HepG2 (cell line): Measurements from ENCODE around the gene FAT1. TPM values are rescaled to one million over a fixed set of nuclear protein-coding genes. Genes with fewer than 3 reads are reported as not detected.

Source experiments
- ATAC-seq: fragments of 200-7000 bp; cut with Tn5 transposase; 3 replicates; pipeline ENCODE4 v1.9.1; 2020; ENCODE audit warnings: mild to moderate bottlenecking, moderate library complexity
- BruUV-seq: library from RNA; stranded (reverse); fragments of 400-500 nt; replicated peaks from 2 replicates; lab custom pipeline; 2021; lab: Mats Ljungman, UMichigan
- CTCF ChIA-PET: fragments of 300-600 bp; formaldehyde crosslinking; extraction: SDS; loops from one replicate; lab custom pipeline; 2021; ENCODE audit warnings: low total read pairs, inconsistent platforms, low intra/inter-chr PET ratio; lab: Yijun Ruan, JAX
- POLR2A ChIA-PET: fragments of 350-600 bp; sonication (Branson Sonifier 250); formaldehyde crosslinking; loops from one replicate; lab custom pipeline; 2020; ENCODE audit warnings: antibody characterized with exemption, inconsistent platforms; lab: Yijun Ruan, JAX
- DNase-seq: peaks from one replicate; pipeline ENCODE4 v3.0.0-alpha.2; 2015; ENCODE audit warnings: low spot score
- FAIRE-seq: peaks from 3 replicates; lab custom pipeline; 2011; peaks lifted over from hg19 to GRCh38; lab: Jason Lieb, UNC
- H2AFZ ChIP-seq: one replicate; pipeline ENCODE4 v1.6.1; 2011; ENCODE audit warnings: low read length, inconsistent platforms
- H3K27ac ChIP-seq: fragments of 300-600 bp; 3 replicates; pipeline ENCODE4 v1.8.0; 2011; ENCODE audit warnings: mixed run types, mild to moderate bottlenecking, mixed read lengths, low read length, inconsistent platforms; ENCODE audit not compliant: insufficient read depth; ENCODE audit errors: extremely low read length
- H3K27me3 ChIP-seq, 2 experiments: fragments of 200-600 bp in 1 of 2; 2 replicates in 1 of 2; 3 replicates in 1 of 2; pipeline versions ENCODE4 v1.6.0 to v1.8.0; 2011; ENCODE audit warnings: low read length in 2 of 2, mild to moderate bottlenecking in 2 of 2, moderate library complexity in 2 of 2, inconsistent platforms in 1 of 2; ENCODE audit not compliant: insufficient read depth in 2 of 2, control insufficient read depth in 1 of 2
- H3K36me3 ChIP-seq, 2 experiments: fragments of 200-600 bp in 1 of 2; replicated peaks in 1 of 2; 2 replicates in 1 of 2; 3 replicates in 1 of 2; pipeline versions ENCODE4 v1.5.1 to v1.8.0; 2011; ENCODE audit warnings: low read length in 2 of 2, inconsistent platforms in 1 of 2; ENCODE audit not compliant: insufficient read depth in 2 of 2, control insufficient read depth in 1 of 2
- H3K4me1 ChIP-seq: 2 replicates; pipeline ENCODE4 v1.5.1; 2012; ENCODE audit warnings: low read length, inconsistent platforms; ENCODE audit not compliant: insufficient read depth
- H3K4me2 ChIP-seq: 2 replicates; pipeline ENCODE4 v1.6.0; 2011; ENCODE audit warnings: low read depth, low read length, inconsistent platforms
- H3K4me3 ChIP-seq, 3 experiments: fragments of 200-600 bp in 1 of 3; sonication (generic), shearing (Covaris generic) in 1 of 3; replicated peaks in 1 of 3; 2 replicates each; pipeline ENCODE4 v1.5.1; 2011 to 2016; ENCODE audit warnings: low read length in 3 of 3, inconsistent platforms in 2 of 3, low read depth in 2 of 3, mild to moderate bottlenecking in 2 of 3, control low read depth in 1 of 3, mixed read lengths in 1 of 3; ENCODE audit not compliant: insufficient read depth in 1 of 3
- H3K79me2 ChIP-seq: one replicate; pipeline ENCODE4 v1.6.1; 2011; ENCODE audit warnings: low read length, inconsistent platforms; ENCODE audit not compliant: insufficient read depth
- H3K9ac ChIP-seq: 2 replicates; pipeline ENCODE4 v1.6.0; 2011; ENCODE audit warnings: mild to moderate bottlenecking, low read depth, low read length, inconsistent platforms; ENCODE audit not compliant: insufficient read depth
- H3K9me3 ChIP-seq: 2 replicates; pipeline ENCODE4 v1.5.1; 2012; ENCODE audit warnings: mild to moderate bottlenecking, low read length
- H4K20me1 ChIP-seq: 2 replicates; pipeline ENCODE4 v1.6.0; 2011; ENCODE audit warnings: inconsistent platforms, mild to moderate bottlenecking, low read length, moderate library complexity; ENCODE audit not compliant: insufficient read depth
- IKZF1 ChIP-seq: fragments of 450-650 bp; IDR thresholded peaks from 2 replicates; pipeline ENCODE4 v1.7.1; 2016
- KDM4B ChIP-seq: sonication (generic); formaldehyde crosslinking; IDR thresholded peaks from 2 replicates; pipeline ENCODE4 v1.4.0; 2020; ENCODE audit warnings: missing genetic modification reagents
- NFATC3 ChIP-seq: sonication (generic); formaldehyde crosslinking; IDR thresholded peaks from 2 replicates; pipeline ENCODE4 v1.5.1; 2020; ENCODE audit warnings: mild to moderate bottlenecking, missing genetic modification reagents
- SMC3 ChIP-seq: IDR thresholded peaks from 2 replicates; pipeline ENCODE4 v1.6.1; 2011; ENCODE audit warnings: low read length, improper control_type of control experiment
- ZBTB20 ChIP-seq: sonication (generic); formaldehyde crosslinking; IDR thresholded peaks from 2 replicates; pipeline ENCODE4 v1.8.1; 2023; ENCODE audit warnings: missing genetic modification reagents, low read depth, mild to moderate bottlenecking, borderline replicate concordance
- ZNF34 ChIP-seq: sonication (generic); formaldehyde crosslinking; IDR thresholded peaks from 2 replicates; pipeline ENCODE4 v1.4.0; 2020; ENCODE audit warnings: mild to moderate bottlenecking, missing genetic modification reagents, borderline replicate concordance
- WGBS: methylation state at CpG from one replicate; pipeline ENCODE4 v1.1.6; 2017; ENCODE audit warnings: low lambda C conversion rate; 5-methylcytosine and 5-hydroxymethylcytosine counted together
- in situ Hi-C: cut with HindIII; loops from 2 replicates; pipeline ENCODE4 v1.10.0; 2017; ENCODE audit warnings: low pct_unique_long_range_greater_than_20kb; ENCODE audit not compliant: extremely low pct_ligation_motif_present
- intact Hi-C: fragments of 100-400 bp; cut with micrococcal nuclease; formaldehyde crosslinking; loops from one replicate; pipeline ENCODE4 v1.10.0; 2022; ENCODE audit not compliant: unreplicated experiment
- polyA plus RNA-seq, 8 experiments: library from polyadenylated mRNA; depleted of rRNA in 3 of 8; stranded (reverse) in 7 of 8; unstranded in 1 of 8; fragments of >200 nt; fragmentation: Illumina TruSeq in 4 of 8; extraction: Trizol in 4 of 8; gene quantifications; 2 replicates each; pipeline versions ENCODE4 v1.2.1 to v1.2.3, GENCODE V29; 2011 to 2016; ENCODE audit warnings: low read depth in 4 of 8, missing spikeins in 1 of 8, mixed read lengths in 1 of 8; ENCODE audit not compliant: insufficient read depth in 1 of 8
- total RNA-seq, 5 experiments: library from RNA; depleted of rRNA; stranded (reverse); fragments of >200 nt; fragmentation: Illumina TruSeq; extraction: Trizol; gene quantifications; 2 replicates each; pipeline ENCODE4 v1.2.3, GENCODE V29; 2016; ENCODE audit warnings: low read depth in 1 of 5
- TF ChIP-seq, protein P1 (sequence below): sonication (generic); formaldehyde crosslinking; IDR thresholded peaks from 2 replicates; pipeline ENCODE4 v1.4.0; 2020; ENCODE audit warnings: mild to moderate bottlenecking, missing genetic modification reagents
- TF ChIP-seq, protein P2 (sequence below): sonication (generic); formaldehyde crosslinking; IDR thresholded peaks from 2 replicates; pipeline ENCODE4 v1.4.0; 2020; ENCODE audit warnings: missing genetic modification reagents, borderline replicate concordance

The FAT1 gene
- total and polyA plus RNA-seq, 2 of the 13 experiments (the other 11 are each of a cell fraction or from before 2014, with no cell fraction given), result 185 to 216 TPM

DNA sequence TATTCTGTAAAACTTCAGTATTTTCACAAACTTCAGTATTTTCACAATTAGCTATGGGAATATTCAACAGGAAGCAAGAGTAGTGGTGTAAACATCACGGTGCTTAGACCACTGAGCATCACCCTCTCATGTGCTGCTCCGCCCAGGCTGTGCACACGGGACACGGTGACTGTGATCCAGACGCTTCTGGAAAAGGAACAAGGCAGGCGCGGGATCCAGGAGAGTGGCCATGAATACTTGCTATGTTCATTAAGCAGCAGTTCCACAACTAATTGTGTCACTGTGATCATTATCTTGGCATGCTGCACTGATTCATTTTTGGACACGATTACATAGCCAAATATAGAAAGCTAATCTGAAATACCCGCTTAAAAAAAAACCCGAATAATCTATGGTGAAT lies 19.6 kb upstream of the FAT1 start:
- no peaks in the 10 kb centered on the region for H3K79me2 ChIP-seq
- H4K20me1 ChIP-seq, result no peaks in the 10 kb centered on the region
- no peaks in the 10 kb centered on the region for H3K36me3 ChIP-seq
- WGBS, result 61% methylated on average over 10 of the region's 10 CpGs
- H3K27me3 ChIP-seq, result no peaks in the 10 kb centered on the region
- H3K4me1 ChIP-seq, result peaks cover 47% of the 10 kb centered on the region
- POLR2A ChIA-PET, result no interaction called here
- H2AFZ ChIP-seq, result no peak overlapping the region
- ATAC-seq (no peak), DNase-seq (no peak)
- no TSS peak for BruUV-seq
- no peak overlapping the region for H3K4me2 ChIP-seq
- intact Hi-C loops, result no loop called here
- no peak for TF ChIP-seq NFATC3
- no peak for TF ChIP-seq ZBTB20
- TF ChIP-seq KDM4B (CRISPR knock-in tag), result no peak
- TF ChIP-seq, protein P1, sequence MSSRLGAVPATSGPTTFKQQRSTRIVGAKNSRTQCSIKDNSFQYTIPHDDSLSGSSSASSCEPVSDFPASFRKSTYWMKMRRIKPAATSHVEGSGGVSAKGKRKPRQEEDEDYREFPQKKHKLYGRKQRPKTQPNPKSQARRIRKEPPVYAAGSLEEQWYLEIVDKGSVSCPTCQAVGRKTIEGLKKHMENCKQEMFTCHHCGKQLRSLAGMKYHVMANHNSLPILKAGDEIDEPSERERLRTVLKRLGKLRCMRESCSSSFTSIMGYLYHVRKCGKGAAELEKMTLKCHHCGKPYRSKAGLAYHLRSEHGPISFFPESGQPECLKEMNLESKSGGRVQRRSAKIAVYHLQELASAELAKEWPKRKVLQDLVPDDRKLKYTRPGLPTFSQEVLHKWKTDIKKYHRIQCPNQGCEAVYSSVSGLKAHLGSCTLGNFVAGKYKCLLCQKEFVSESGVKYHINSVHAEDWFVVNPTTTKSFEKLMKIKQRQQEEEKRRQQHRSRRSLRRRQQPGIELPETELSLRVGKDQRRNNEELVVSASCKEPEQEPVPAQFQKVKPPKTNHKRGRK, result no peak
- no peak for TF ChIP-seq SMC3
- no peak for TF ChIP-seq ZNF34 (CRISPR knock-in tag)
- no peak for TF ChIP-seq IKZF1
- TF ChIP-seq, protein P2, sequence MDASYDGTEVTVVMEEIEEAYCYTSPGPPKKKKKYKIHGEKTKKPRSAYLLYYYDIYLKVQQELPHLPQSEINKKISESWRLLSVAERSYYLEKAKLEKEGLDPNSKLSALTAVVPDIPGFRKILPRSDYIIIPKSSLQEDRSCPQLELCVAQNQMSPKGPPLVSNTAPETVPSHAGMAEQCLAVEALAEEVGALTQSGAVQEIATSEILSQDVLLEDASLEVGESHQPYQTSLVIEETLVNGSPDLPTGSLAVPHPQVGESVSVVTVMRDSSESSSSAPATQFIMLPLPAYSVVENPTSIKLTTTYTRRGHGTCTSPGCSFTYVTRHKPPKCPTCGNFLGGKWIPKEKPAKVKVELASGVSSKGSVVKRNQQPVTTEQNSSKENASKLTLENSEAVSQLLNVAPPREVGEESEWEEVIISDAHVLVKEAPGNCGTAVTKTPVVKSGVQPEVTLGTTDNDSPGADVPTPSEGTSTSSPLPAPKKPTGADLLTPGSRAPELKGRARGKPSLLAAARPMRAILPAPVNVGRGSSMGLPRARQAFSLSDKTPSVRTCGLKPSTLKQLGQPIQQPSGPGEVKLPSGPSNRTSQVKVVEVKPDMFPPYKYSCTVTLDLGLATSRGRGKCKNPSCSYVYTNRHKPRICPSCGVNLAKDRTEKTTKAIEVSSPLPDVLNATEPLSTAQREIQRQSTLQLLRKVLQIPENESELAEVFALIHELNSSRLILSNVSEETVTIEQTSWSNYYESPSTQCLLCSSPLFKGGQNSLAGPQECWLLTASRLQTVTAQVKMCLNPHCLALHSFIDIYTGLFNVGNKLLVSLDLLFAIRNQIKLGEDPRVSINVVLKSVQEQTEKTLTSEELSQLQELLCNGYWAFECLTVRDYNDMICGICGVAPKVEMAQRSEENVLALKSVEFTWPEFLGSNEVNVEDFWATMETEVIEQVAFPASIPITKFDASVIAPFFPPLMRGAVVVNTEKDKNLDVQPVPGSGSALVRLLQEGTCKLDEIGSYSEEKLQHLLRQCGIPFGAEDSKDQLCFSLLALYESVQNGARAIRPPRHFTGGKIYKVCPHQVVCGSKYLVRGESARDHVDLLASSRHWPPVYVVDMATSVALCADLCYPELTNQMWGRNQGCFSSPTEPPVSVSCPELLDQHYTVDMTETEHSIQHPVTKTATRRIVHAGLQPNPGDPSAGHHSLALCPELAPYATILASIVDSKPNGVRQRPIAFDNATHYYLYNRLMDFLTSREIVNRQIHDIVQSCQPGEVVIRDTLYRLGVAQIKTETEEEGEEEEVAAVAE (CRISPR knock-in tag), result no peak
- TF ChIP-seq, all 625 proteins: peak for 0
- in situ Hi-C loops, result loop anchor here (25.0 kb wide), 1 partner anchor 194 kb away; no protein-coding TSS in a partner anchor
- Histone ChIP-seq H3K9ac (no peak overlapping the region), H3K4me3 (no peak overlapping the region), H3K27ac (no peak overlapping the region), H3K9me3 (no peaks in the 10 kb centered on the region)
- no peak for FAIRE-seq
- CTCF ChIA-PET, result no interaction called here
